PC-3 (cell line): ENCODE measurements around the gene AUP1. TPM values are rescaled to one million over a fixed set of nuclear protein-coding genes. Genes with fewer than 3 reads are reported as not detected.

Experiments
- ATAC-seq: fragments of 200-7000 bp; cut with Tn5 transposase; 2 replicates; pipeline ENCODE4 v1.9.1; 2020; ENCODE audit warnings: mild to moderate bottlenecking, moderate library complexity
- BruUV-seq: library from RNA; stranded (reverse); fragments of 400-500 nt; replicated peaks from 2 replicates; lab custom pipeline; 2021; lab: Mats Ljungman, UMichigan
- CTCF ChIA-PET: fragments of 300-600 bp; sonication (Branson Sonifier 250); formaldehyde crosslinking; loops from one replicate; lab custom pipeline; 2022; ENCODE audit warnings: antibody characterized with exemption; lab: Charles Lee
- POLR2A ChIA-PET: fragments of 300-600 bp; sonication (Branson Sonifier 250); formaldehyde crosslinking; loops from one replicate; lab custom pipeline; 2022; ENCODE audit warnings: antibody characterized with exemption; ENCODE audit not compliant: unreplicated experiment; lab: Charles Lee
- DNase-seq: peaks from one replicate; pipeline ENCODE4 v3.0.0-alpha.2; 2015
- H2AFZ ChIP-seq: fragments of 300-600 bp; sonication (generic); 2 replicates; pipeline ENCODE4 v1.6.0; 2016; ENCODE audit warnings: antibody characterized with exemption, low read length
- H3F3A ChIP-seq: fragments of 300-600 bp; sonication (generic); one replicate; pipeline ENCODE4 v1.6.0; 2017; ENCODE audit warnings: antibody characterized with exemption, low read length, control low read depth, mild to moderate bottlenecking; ENCODE audit not compliant: unreplicated experiment
- H3K27ac ChIP-seq: fragments of 300-600 bp; sonication (generic); 2 replicates; pipeline ENCODE4 v1.5.1; 2016; ENCODE audit warnings: mild to moderate bottlenecking, low read length
- H3K27me3 ChIP-seq: fragments of 300-600 bp; sonication (generic); 2 replicates; pipeline ENCODE4 v1.6.1; 2016; ENCODE audit warnings: low read length, mixed read lengths
- H3K36me3 ChIP-seq: fragments of 300-600 bp; sonication (generic); 2 replicates; pipeline ENCODE4 v1.6.1; 2016; ENCODE audit warnings: low read depth, mixed run types, low read length, mixed read lengths
- H3K4me1 ChIP-seq: fragments of 300-600 bp; sonication (generic); 2 replicates; pipeline ENCODE4 v1.5.1; 2016; ENCODE audit warnings: low read length; ENCODE audit not compliant: insufficient read depth
- H3K4me2 ChIP-seq: fragments of 300-600 bp; sonication (generic); 2 replicates; pipeline ENCODE4 v1.6.0; 2016; ENCODE audit warnings: low read length
- H3K4me3 ChIP-seq: fragments of 300-600 bp; sonication (generic); 2 replicates; pipeline ENCODE4 v1.5.1; 2016; ENCODE audit warnings: mild to moderate bottlenecking, low read length, mixed read lengths
- H3K79me2 ChIP-seq: fragments of 300-600 bp; sonication (generic); 2 replicates; pipeline ENCODE4 v1.6.1; 2017; ENCODE audit warnings: low read length, mixed read lengths
- H3K9ac ChIP-seq: fragments of 300-600 bp; sonication (generic); 2 replicates; pipeline ENCODE4 v1.6.0; 2016; ENCODE audit warnings: mild to moderate bottlenecking, low read length
- H3K9me2 ChIP-seq: fragments of 300-600 bp; sonication (generic); replicated peaks from 2 replicates; pipeline ENCODE4 v1.6.1; 2016; ENCODE audit warnings: mixed run types, low read length, mixed read lengths
- H3K9me3 ChIP-seq: fragments of 300-600 bp; sonication (generic); 2 replicates; pipeline ENCODE4 v1.6.1; 2016; ENCODE audit warnings: low read length, mixed read lengths
- H4K20me1 ChIP-seq: fragments of 300-600 bp; sonication (generic); 2 replicates; pipeline ENCODE4 v1.6.1; 2016; ENCODE audit warnings: low read length, mixed read lengths
- EZH2 ChIP-seq: fragments of 300-600 bp; sonication (generic); IDR thresholded peaks from one replicate; pipeline ENCODE4 v1.6.1; 2017; ENCODE audit warnings: antibody characterized with exemption, mild to moderate bottlenecking, low read length; ENCODE audit not compliant: unreplicated experiment
- EZH2phosphoT487 ChIP-seq: fragments of 300-600 bp; sonication (generic); IDR thresholded peaks from 2 replicates; pipeline ENCODE4 v1.6.1; 2018; ENCODE audit warnings: mild to moderate bottlenecking, antibody characterized with exemption, low read length, borderline replicate concordance
- intact Hi-C: fragments of 100-400 bp; cut with micrococcal nuclease; formaldehyde crosslinking; loops from 2 replicates; pipeline ENCODE4 v1.9.0; 2023
- total RNA-seq: library from RNA; depleted of rRNA; stranded (reverse); fragments of >200 nt; gene quantifications from 2 replicates; pipeline ENCODE4 v1.2.3, GENCODE V29; 2014
- TF ChIP-seq, protein P1 (sequence below): fragments of 300-600 bp; sonication (generic); conservative IDR thresholded peaks from 2 replicates; pipeline ENCODE4 v1.5.1; 2017; ENCODE audit warnings: antibody characterized with exemption, low read depth, mild to moderate bottlenecking, low read length

Gene AUP1
- total RNA-seq, 1 experiment from 2014 or later = 233 TPM

DNA sequence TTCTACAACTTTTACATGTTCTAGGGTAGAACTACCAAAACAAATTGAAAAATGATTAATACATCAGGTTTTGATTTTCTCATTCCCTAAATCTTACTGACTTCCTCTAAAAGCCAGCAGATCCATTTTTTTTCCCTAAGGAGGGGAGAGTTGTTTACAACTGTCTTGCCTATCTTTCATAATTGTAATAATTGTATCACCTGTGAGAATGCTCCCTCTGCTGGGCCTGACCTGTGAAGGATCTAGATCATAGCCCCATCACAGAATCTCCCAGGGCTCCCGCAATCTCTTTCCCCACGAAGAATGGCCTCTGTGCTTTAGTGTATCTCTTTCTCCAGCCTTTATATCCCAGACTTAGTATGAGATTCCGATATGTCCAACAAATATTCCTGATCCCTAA is 15.1 kb upstream of the AUP1 start:
- CTCF ChIA-PET = no interaction called here
- DNase-seq = peak; percentile 28
- H3K4me1 ChIP-seq = peaks cover 6% of the 10 kb centered on the region; the same call in 1 of the 2 replicates
- H3F3A ChIP-seq = no peaks in the 10 kb centered on the region
- TF ChIP-seq, protein P1, sequence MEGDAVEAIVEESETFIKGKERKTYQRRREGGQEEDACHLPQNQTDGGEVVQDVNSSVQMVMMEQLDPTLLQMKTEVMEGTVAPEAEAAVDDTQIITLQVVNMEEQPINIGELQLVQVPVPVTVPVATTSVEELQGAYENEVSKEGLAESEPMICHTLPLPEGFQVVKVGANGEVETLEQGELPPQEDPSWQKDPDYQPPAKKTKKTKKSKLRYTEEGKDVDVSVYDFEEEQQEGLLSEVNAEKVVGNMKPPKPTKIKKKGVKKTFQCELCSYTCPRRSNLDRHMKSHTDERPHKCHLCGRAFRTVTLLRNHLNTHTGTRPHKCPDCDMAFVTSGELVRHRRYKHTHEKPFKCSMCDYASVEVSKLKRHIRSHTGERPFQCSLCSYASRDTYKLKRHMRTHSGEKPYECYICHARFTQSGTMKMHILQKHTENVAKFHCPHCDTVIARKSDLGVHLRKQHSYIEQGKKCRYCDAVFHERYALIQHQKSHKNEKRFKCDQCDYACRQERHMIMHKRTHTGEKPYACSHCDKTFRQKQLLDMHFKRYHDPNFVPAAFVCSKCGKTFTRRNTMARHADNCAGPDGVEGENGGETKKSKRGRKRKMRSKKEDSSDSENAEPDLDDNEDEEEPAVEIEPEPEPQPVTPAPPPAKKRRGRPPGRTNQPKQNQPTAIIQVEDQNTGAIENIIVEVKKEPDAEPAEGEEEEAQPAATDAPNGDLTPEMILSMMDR = peak; percentile 47
- no peak for TF ChIP-seq EZH2
- TF ChIP-seq EZH2phosphoT487 = no peak
- no peaks in the 10 kb centered on the region for H3K27me3 ChIP-seq
- H3K27ac ChIP-seq = no peak overlapping the region
- peak; percentile 25; the same call in 1 of the 2 replicates for ATAC-seq
- H3K4me2 ChIP-seq = no peak overlapping the region
- POLR2A ChIA-PET = no interaction called here
- H3K9me2 ChIP-seq = no peaks in the 10 kb centered on the region
- no TSS peak for BruUV-seq
- no peaks in the 10 kb centered on the region for H3K9me3 ChIP-seq
- H3K4me3 ChIP-seq = no peak overlapping the region
- H3K36me3 ChIP-seq = no peaks in the 10 kb centered on the region
- intact Hi-C loops = no loop called here
- H3K9ac ChIP-seq = no peak overlapping the region
- H2AFZ ChIP-seq = no peak overlapping the region
- peaks cover 1% of the 10 kb centered on the region for H3K79me2 ChIP-seq
- no peaks in the 10 kb centered on the region for H4K20me1 ChIP-seq

DNA sequence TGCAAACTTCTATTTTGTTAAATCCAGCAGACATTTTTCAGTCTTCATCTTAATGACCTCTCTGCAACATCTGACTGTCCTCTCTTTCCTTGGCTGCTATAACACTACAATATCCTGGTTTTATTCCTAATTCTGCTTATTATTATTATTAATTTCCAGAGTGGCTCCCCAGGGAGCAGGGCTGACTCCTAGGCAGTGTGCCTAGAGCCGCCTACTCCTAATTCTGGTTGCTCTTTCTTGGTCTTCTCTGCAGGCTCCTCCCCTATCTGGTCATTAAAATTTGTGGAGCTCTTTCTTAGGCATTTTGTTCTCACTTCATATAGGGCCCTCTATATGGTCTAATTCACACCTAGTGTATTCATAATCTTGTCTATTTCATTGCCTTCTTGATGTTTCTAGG is 13.5 kb upstream of the AUP1 start:
- H3K9ac ChIP-seq = no peak overlapping the region
- ATAC-seq (no peak), DNase-seq (no peak)
- H2AFZ ChIP-seq = no peak overlapping the region
- H3K9me3 ChIP-seq = no peaks in the 10 kb centered on the region
- no peak overlapping the region for H3K4me3 ChIP-seq
- no peak overlapping the region for H3K27ac ChIP-seq
- H3F3A ChIP-seq = no peaks in the 10 kb centered on the region
- no peaks in the 10 kb centered on the region for H3K27me3 ChIP-seq
- POLR2A ChIA-PET = no interaction called here
- no TSS peak for BruUV-seq
- H3K9me2 ChIP-seq = no peaks in the 10 kb centered on the region
- intact Hi-C loops = no loop called here
- H3K4me2 ChIP-seq = no peak overlapping the region
- H3K79me2 ChIP-seq = no peaks in the 10 kb centered on the region
- H3K36me3 ChIP-seq = no peaks in the 10 kb centered on the region
- H3K4me1 ChIP-seq = no peaks in the 10 kb centered on the region
- TF ChIP-seq, protein P1 = no peak
- TF ChIP-seq EZH2 = no peak
- H4K20me1 ChIP-seq = no peaks in the 10 kb centered on the region
- CTCF ChIA-PET = no interaction called here

DNA sequence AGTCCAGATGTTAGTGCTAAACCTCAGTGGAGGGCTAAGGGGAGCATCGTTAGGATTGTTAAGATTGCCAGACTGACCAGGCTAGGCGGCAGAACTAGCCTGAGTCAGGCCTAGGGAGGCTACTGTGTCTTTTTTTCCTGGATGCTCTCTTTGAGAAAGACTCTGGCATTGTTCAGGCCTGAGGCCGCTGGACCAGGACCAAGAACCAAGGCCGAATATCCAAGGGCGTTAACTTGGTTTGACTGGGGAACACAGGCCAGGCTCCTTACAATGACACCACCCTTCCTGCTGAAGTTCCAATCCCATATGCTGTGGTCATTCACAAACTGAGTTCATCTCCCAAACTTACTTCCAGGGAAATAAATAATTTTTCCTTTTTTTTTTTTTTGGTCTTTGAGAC is 10.8 kb upstream of the AUP1 start:
- ATAC-seq = no peak
- TF ChIP-seq, protein P1 = no peak
- TF ChIP-seq EZH2phosphoT487 = no peak
- TF ChIP-seq EZH2 = no peak
- Histone ChIP-seq H3K9me2 (no peaks in the 10 kb centered on the region), H3K9ac (no peak overlapping the region), H3K27me3 (no peaks in the 10 kb centered on the region), H3K4me1 (no peaks in the 10 kb centered on the region), H4K20me1 (no peaks in the 10 kb centered on the region), H3K4me2 (no peak overlapping the region), H3K79me2 (no peaks in the 10 kb centered on the region), H2AFZ (no peak overlapping the region), H3K9me3 (no peaks in the 10 kb centered on the region), H3K4me3 (no peak overlapping the region), H3F3A (no peaks in the 10 kb centered on the region), H3K27ac (no peak overlapping the region), H3K36me3 (no peaks in the 10 kb centered on the region)
- ChIA-PET CTCF (no interaction called here), POLR2A (no interaction called here)
- intact Hi-C loops = no loop called here
- BruUV-seq = no TSS peak
- no peak for DNase-seq
